ENCODE results near the gene L3MBTL1.
A peak's percentile ranks its signal among the peaks of the same experiment; 100 is the strongest.
"Not testable (repeated sequence)": the region's sequence is repeated elsewhere in the genome, so short reads cannot be mapped to it uniquely, and the experiment has no call there.

L3MBTL1 gene

GRCh38 chr20:43560974-43561373 is 53.5 kb downstream of the L3MBTL1 start:
- DNase-seq: no peak

- DNase-seq: no peak
Observed at GRCh38 chr20:43563429-43563828, 55.9 kb downstream of the L3MBTL1 start.

- no peak for DNase-seq
Observed at GRCh38 chr20:43563991-43564390, 56.5 kb downstream of the L3MBTL1 start.

DNA sequence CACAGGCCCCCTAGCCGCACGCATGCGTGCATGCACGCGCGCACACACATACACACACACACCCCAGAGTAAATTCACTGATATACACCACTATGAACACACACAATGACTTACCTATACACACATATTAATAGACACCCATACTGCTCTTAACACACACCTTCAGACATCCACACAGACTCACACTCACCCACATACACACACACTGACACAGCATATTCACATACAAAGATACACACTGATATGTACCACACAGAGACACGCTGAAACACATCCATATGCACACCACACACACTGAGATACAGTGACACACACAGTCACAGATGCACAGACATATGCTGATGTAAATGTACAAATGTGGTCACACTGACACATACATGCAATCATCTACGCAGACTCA is 57.0 kb downstream of the L3MBTL1 start:
- no peak for DNase-seq

GRCh38 chr20:43564993-43565757 is 57.7 kb downstream of the L3MBTL1 start:
- DNase-seq: no peak

DNA sequence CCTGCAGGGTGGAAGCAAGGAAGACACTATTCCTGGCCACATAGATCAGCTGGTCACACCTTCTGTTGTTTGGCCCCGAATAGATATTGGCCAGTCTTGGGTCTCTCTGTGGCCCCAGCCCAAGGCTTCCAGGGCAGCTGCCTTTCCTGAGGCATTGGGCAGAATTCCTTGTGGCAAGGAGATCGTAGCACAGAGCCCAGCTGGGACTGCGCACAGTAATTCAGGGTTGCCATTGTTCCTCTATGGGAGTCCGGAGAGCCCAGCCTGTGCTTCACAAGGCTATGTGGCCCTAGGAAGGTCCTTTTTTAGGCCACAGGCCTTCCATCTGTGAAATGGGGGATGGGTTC is 58.2 kb downstream of the L3MBTL1 start:
- no peak for DNase-seq

DNA sequence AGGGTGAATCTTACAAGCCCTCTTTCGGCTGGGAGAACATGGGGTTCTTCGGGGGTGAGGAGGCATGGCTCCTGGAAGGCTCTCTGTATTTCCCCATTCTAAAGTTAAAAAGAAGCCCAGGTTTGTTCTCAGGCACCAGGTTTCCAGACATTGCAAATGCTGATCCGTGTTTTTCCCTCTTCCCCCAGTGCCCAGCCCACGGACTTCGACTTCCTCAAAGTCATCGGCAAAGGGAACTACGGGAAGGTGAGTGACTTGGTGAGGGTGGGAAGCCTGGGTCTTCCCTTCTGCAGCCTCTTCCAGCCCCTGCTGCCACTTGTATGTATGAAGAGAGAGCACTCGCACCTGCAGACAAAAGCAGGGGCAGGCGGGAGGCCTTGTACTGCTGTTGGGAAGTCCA is 60.0 kb downstream of the L3MBTL1 start:
- DNase-seq: no peak

- no peak for DNase-seq
Observed at GRCh38 chr20:43568706-43569105, 61.2 kb downstream of the L3MBTL1 start.

GRCh38 chr20:43569282-43569681 is 61.8 kb downstream of the L3MBTL1 start:
- no peak for DNase-seq

- no peak for DNase-seq
Observed at GRCh38 chr20:43570496-43570895, 63.0 kb downstream of the L3MBTL1 start.

- DNase-seq: no peak
Observed at GRCh38 chr20:43571310-43571709, 63.8 kb downstream of the L3MBTL1 start.

GRCh38 chr20:43571771-43572170 is 64.3 kb downstream of the L3MBTL1 start:
- DNase-seq: no peak

DNA sequence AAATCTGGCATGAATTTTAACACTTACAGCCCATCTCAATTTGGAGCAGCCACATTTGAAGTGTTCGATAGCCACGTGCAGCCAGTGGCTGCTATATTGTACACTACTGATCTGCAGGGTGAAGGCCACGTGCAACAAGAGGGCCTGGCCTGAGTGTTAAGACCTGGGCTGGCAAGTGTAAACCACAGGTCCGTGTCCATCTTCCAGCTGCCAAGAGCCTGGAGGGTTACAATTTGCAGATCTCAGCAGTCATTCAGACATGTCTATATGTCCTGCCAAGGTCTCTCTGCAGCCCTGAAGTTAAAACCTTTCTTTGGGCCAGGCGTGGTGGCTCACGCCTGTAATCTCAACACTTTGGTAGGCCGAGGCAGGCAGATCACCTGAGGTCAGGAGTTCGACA is 65.4 kb downstream of the L3MBTL1 start:
- no peak for DNase-seq

DNA sequence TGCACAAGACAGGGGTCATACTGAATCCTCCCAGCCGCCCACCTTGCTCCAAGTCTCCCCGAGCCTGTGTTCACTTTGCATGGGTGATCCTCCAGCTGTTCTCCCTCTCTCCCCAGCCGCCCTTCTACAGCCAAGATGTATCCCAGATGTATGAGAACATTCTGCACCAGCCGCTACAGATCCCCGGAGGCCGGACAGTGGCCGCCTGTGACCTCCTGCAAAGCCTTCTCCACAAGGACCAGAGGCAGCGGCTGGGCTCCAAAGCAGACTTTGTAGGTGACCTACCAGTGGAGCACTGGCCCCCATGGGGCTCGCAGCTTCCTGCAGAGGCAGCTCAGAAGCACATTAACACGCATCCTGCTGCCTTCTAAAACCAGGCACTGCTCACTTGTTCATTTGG is 68.6 kb downstream of the L3MBTL1 start:
- DNase-seq: no peak

GRCh38 chr20:43579861-43580793 is 72.6 kb downstream of the L3MBTL1 start:
- DNase-seq: no peak

DNA sequence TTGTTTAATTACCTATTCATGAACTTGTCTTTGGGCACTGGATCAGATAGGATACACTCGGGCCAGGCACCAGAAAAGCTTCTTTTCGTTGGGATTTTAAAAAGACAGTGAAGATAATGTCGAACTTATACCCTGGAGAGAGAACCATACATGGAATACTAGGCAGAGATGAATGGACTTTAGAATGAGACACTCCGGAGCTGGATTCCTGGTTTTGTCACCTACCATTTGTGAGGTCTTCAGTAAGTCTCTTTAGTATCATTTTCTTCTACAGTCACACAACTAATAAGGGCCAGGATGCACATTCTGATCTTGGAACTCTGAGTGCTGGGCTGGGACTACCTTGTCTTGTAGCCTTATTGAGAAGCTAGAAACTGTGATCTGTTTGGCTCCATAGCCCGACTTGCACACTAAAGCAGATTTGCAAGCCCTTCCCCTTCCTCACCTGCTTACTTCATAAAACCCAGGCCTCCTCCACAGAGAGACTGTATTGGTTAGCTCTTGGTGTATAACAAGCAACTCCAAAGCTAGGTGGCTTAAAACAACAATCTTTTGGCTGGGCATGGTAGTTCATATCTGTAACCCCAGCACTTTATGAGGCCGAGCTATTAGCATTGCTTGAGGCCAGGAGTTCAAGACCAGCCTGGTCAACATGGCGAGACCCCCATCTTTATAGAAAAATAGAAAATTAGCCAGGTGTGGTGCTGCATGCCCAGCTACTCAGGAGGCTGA is 75.8 kb downstream of the L3MBTL1 start:
- no peak for DNase-seq

DNA sequence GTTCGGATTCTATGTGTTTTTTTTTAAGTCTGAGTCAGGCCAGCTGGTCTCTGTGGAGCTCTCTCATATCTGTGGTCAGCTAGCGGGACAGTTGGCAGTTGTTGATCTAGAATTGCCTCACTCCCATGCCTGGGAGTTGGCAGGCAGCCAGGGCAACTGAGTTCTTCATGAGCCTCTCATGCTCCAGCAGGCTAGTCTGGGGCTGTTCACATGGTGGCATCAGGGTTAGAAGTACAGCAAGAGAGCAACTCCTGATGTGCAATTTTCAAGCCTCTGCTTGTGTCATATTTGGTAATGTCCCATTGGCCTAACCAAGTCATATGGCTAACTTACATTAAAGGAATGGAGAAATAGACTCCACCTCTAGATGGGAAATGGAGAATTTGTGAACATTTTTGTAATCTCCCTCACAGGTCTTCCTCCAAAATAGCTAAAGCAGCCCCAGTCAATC is 76.5 kb downstream of the L3MBTL1 start:
- no peak for DNase-seq

- no peak for DNase-seq
Observed at GRCh38 chr20:43584448-43585136, 77.1 kb downstream of the L3MBTL1 start.

DNA sequence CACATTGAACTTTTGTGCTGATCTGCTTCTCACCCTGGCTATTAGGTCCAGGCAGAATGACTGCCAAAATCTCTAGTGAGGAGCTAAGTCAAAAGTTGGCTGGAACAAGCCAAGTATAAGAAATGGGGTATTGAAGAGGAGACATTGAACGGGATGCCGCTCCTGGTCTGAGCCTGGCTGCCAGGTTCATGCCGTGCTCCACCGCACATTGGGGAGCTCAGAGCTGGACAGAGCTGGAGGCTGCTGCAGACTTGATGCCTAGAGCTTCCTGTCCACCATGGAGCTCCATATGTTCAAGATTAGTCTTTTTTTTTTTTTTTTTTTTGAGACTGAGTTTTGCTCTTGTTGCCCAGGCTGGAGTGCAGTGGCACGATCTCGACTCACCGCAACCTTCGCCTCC is 79.1 kb downstream of the L3MBTL1 start:
- DNase-seq: no peak

DNA sequence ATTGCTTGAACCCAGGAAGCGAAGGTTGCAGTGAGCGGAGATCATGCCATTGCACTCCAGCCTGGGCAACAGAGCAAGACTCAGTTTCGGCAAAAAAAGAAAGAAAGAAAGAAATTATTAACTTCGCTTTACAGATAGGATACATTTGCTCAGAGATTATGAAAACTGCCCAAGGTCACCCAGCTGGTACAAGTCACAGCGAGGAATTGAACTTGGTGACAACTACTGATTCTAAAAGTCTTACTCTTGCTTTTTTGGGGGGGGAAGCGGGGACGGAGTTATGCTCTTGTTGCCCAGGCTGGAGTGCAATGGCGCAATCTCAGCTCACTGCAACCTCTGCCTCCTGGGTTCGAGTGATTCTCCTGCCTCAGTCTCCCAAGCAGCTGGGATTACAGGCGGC is 81.0 kb downstream of the L3MBTL1 start:
- not testable (repeated sequence) for DNase-seq

GRCh38 chr20:43590036-43590391 is 82.5 kb downstream of the L3MBTL1 start:
- no peak for DNase-seq

GRCh38 chr20:43590392-43591303 is 83.2 kb downstream of the L3MBTL1 start, which contains the start of gene IFT52:
TSS of gene IFT52 (plus strand) at chr20:43590937. CDS start at chr20:43594699, 3,762 bp downstream.
- peak; percentile 99 for DNase-seq
